ENCODE measurements around the gene NFATC4.
A peak's percentile ranks its signal among the peaks of the same experiment; 100 is the strongest.
"Not testable (repeated sequence)": the region's sequence is repeated elsewhere in the genome, so short reads cannot be mapped to it uniquely, and the experiment has no call there.

Gene NFATC4

DNA sequence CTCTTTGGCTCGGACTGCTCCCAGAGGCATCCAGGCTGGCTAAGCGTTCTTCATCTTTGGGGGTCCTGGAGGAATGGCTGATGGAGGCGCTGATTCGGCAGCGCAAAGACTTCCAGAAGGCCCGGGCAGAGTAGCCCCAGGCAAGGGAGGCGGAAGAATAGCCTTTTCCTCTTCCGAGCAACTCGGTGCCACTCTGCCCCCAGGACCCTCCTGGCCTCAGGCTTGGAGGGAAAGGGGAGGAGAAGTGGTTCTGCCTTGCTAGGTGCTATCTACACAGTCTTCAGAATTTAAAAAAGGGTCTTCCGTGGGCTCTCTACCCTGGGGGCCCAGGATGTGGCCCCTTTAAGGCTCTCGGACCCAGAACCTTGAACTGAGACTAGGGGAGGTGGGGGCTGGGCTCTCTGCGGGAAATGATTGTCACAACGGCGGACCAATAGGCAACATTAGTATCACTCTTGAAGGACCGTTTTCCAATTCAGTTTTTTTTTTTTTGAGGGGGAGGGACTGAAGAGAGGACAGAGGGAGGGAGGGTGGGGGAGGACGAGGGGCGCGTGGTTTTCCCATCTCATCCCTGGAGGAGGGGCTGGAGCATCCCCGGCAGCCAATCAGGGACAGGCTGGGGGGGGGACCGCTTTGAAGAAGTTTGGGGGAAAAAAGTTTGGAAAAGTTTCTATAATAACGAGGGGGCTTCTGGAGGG is at the start of gene NFATC4:
Gene NFATC4 (plus strand): TSS at position 671 of the 698 bp plus-strand sequence. CDS start 157 bp downstream, outside the sequence.
- no peaks in the 10 kb centered on the region for H3K9me3 Mint-ChIP-seq
- intact Hi-C loops (cut with micrococcal nuclease), result loop anchor here (2.0 to 5.0 kb wide), 3 partner anchors 35 to 63 kb away; no protein-coding TSS in a partner anchor
- H3K27me3 Mint-ChIP-seq, result peaks cover 57% of the 10 kb centered on the region
- peaks cover 38% of the 10 kb centered on the region for H3K4me1 Mint-ChIP-seq (ENCODE audit: low read depth)
- no peaks in the 10 kb centered on the region for H3K36me3 Mint-ChIP-seq (ENCODE audit: low read depth)
- H3K4me3 Mint-ChIP-seq, result peak within 1 kb of the TSS; percentile 63
- peak within 1 kb of the TSS; percentile 44 for H3K27ac Mint-ChIP-seq

DNA sequence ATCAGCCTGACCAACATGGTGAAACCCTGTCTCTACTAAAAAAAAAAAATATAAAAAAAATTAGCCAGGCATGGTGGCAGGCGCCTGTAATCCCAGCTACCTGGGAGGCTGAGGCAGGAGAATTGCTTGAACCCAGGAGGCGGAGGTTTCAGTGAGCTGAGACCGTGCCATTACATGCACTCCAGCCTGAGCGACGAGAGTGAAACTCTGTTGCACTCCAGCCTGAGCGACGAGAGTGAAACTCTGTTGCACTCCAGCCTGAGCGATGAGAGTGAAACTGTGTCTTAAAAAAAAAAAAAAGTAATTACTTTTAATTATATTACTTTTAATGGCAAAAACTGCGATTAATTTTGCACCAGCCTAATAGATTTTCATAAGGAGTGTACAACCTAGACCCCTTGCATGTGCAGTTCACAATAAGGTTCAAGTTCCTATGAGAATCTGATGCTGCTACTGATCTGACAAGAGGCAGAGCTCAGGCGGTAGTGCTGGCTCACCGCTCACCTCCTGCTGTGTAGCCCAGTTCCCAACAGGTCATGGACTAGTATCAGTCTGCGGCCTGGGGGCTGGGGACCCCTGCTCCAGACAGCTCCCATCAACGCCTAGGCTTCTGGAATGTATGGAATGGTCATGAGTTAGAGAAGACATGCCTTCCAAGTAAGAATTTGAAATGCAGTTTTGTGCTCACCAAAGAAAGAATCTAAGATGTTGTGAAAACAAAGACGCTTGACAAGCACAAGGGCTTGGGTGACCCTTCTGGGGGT is 46.6 kb upstream of the NFATC4 start:
- Mint-ChIP-seq H3K4me3 (no peak overlapping the region), H3K4me1 (ENCODE audit: low read depth) (peaks cover 64% of the 10 kb centered on the region), H3K9me3 (no peaks in the 10 kb centered on the region), H3K36me3 (ENCODE audit: low read depth) (no peaks in the 10 kb centered on the region), H3K27me3 (peaks cover 8% of the 10 kb centered on the region), H3K27ac (no peak overlapping the region)
- intact Hi-C loops (cut with micrococcal nuclease), result no loop called here

GRCh38 chr14:24322672-24323071 is 45.3 kb upstream of the NFATC4 start:
- H3K27me3 Mint-ChIP-seq, result peaks cover 8% of the 10 kb centered on the region
- no peak overlapping the region for H3K4me3 Mint-ChIP-seq
- H3K27ac Mint-ChIP-seq, result no peak overlapping the region
- intact Hi-C loops (cut with micrococcal nuclease), result no loop called here
- no peaks in the 10 kb centered on the region for H3K9me3 Mint-ChIP-seq
- H3K36me3 Mint-ChIP-seq (ENCODE audit: low read depth), result no peaks in the 10 kb centered on the region
- H3K4me1 Mint-ChIP-seq (ENCODE audit: low read depth), result peaks cover 64% of the 10 kb centered on the region

DNA sequence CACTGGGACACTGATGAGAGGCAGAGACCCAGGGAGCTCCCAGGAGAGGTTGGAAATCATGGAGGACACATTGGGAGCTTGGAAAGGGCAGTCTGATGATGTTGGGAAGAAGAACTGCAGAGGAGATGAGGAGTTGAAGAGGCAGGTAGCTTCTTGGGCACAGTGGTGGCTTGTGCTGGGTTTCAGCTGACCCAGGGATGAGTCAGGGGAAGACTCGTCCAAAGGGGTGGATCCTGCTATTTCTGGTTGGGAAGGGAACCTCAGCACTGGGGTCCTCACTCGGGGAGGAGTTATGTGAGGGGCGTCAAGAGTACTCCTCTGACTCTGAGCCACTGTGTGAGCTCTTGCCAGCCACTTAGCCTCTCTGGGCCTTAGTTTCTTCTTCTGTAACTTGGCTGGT is 44.6 kb upstream of the NFATC4 start:
- intact Hi-C loops (cut with micrococcal nuclease), result no loop called here
- peaks cover 61% of the 10 kb centered on the region for H3K4me1 Mint-ChIP-seq (ENCODE audit: low read depth)
- H3K9me3 Mint-ChIP-seq, result no peaks in the 10 kb centered on the region
- no peak overlapping the region for H3K4me3 Mint-ChIP-seq
- no peak overlapping the region for H3K27ac Mint-ChIP-seq
- no peaks in the 10 kb centered on the region for H3K36me3 Mint-ChIP-seq (ENCODE audit: low read depth)
- H3K27me3 Mint-ChIP-seq, result peaks cover 8% of the 10 kb centered on the region

DNA sequence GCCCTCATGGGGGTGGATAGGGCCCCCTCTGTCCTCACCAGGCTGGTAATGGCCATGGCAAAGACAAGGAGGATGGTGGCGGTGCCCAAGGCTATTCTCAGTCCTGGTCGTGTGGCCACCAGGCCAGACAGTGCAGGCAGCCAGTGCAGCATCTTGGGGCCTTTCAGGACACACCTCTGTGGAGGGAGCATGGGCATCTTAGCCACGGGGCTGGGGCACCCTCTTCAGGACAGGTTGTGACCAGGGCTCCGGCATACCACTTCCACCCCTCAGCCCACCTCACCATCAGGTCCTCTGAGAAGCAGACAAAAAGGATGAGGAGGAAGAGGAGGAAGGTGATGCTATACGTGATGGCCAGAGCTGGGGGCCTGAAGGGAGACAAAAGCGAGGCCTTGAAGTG is 44.0 kb upstream of the NFATC4 start:
- peaks cover 61% of the 10 kb centered on the region for H3K4me1 Mint-ChIP-seq (ENCODE audit: low read depth)

GRCh38 chr14:24325041-24325530 is 42.9 kb upstream of the NFATC4 start:
- Mint-ChIP-seq H3K27me3 (no peaks in the 10 kb centered on the region), H3K9me3 (no peaks in the 10 kb centered on the region), H3K4me1 (ENCODE audit: low read depth) (peaks cover 65% of the 10 kb centered on the region), H3K36me3 (ENCODE audit: low read depth) (no peaks in the 10 kb centered on the region), H3K27ac (no peak overlapping the region), H3K4me3 (no peak overlapping the region)
- intact Hi-C loops (cut with micrococcal nuclease), result no loop called here

More for the DNA sequence above, 44.0 kb upstream of the NFATC4 start:
- Mint-ChIP-seq H3K4me3 (no peak overlapping the region), H3K9me3 (no peaks in the 10 kb centered on the region), H3K27me3 (peaks cover 6% of the 10 kb centered on the region), H3K27ac (peak overlapping the region; percentile 19), H3K36me3 (ENCODE audit: low read depth) (no peaks in the 10 kb centered on the region)
- intact Hi-C loops (cut with micrococcal nuclease), result no loop called here

GRCh38 chr14:24325963-24326362 is 42.0 kb upstream of the NFATC4 start:
- intact Hi-C loops (cut with micrococcal nuclease), result no loop called here
- Mint-ChIP-seq H3K9me3 (no peaks in the 10 kb centered on the region), H3K4me3 (no peak overlapping the region), H3K4me1 (ENCODE audit: low read depth) (peaks cover 74% of the 10 kb centered on the region), H3K27ac (peak overlapping the region; percentile 30), H3K27me3 (no peaks in the 10 kb centered on the region), H3K36me3 (ENCODE audit: low read depth) (no peaks in the 10 kb centered on the region)

GRCh38 chr14:24327303-24327702 is 40.7 kb upstream of the NFATC4 start:
- Mint-ChIP-seq H3K4me1 (ENCODE audit: low read depth) (peaks cover 83% of the 10 kb centered on the region), H3K27me3 (peaks cover 3% of the 10 kb centered on the region), H3K4me3 (peak overlapping the region; percentile 49), H3K27ac (peak overlapping the region; percentile 81), H3K36me3 (ENCODE audit: low read depth) (no peaks in the 10 kb centered on the region), H3K9me3 (no peaks in the 10 kb centered on the region)
- intact Hi-C loops (cut with micrococcal nuclease), result no loop called here

DNA sequence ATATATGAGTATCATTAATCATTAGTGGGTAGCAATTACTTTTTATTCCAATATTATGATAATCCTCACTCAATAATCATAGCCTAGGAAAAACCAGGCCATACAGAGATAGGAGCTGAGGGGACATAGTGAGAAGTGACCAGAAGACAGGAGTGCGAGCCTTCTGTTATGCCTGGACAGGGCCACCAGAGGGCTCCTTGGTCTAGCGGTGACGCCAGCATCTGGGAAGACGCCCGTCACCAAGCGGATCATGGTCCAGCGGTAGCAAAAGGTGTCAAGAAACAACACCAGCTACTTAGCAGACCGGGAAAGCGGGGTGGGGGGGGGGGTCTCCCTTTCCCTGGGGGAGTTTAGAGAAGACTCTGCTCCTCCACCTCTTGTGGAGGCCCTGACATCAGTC is 40.1 kb upstream of the NFATC4 start:
- intact Hi-C loops (cut with micrococcal nuclease); H3K4me3 Mint-ChIP-seq; H3K9me3 Mint-ChIP-seq; H3K36me3 Mint-ChIP-seq (ENCODE audit: low read depth); H3K27me3 Mint-ChIP-seq: not testable (repeated sequence)
- Mint-ChIP-seq H3K4me1 (ENCODE audit: low read depth) (peaks cover 83% of the 10 kb centered on the region), H3K27ac (peak overlapping the region; percentile 81)

- Mint-ChIP-seq H3K4me3 (no peak overlapping the region), H3K27me3 (peaks cover 21% of the 10 kb centered on the region), H3K27ac (peak overlapping the region; percentile 62), H3K36me3 (ENCODE audit: low read depth) (no peaks in the 10 kb centered on the region), H3K4me1 (ENCODE audit: low read depth) (peaks cover 90% of the 10 kb centered on the region), H3K9me3 (no peaks in the 10 kb centered on the region)
- intact Hi-C loops (cut with micrococcal nuclease), result loop anchor here (1.0 kb wide), 1 partner anchor 15 kb away; no protein-coding TSS in a partner anchor
Observed at GRCh38 chr14:24329073-24329663, 38.8 kb upstream of the NFATC4 start.

GRCh38 chr14:24329736-24330135 is 38.2 kb upstream of the NFATC4 start:
- peaks cover 96% of the 10 kb centered on the region for H3K4me1 Mint-ChIP-seq (ENCODE audit: low read depth)
- H3K27ac Mint-ChIP-seq, result peak overlapping the region; percentile 62
- no peak overlapping the region for H3K4me3 Mint-ChIP-seq
- no peaks in the 10 kb centered on the region for H3K36me3 Mint-ChIP-seq (ENCODE audit: low read depth)
- no peaks in the 10 kb centered on the region for H3K9me3 Mint-ChIP-seq
- peaks cover 25% of the 10 kb centered on the region for H3K27me3 Mint-ChIP-seq
- intact Hi-C loops (cut with micrococcal nuclease), result loop anchor here (1.0 to 5.0 kb wide), 2 partner anchors 15 to 38 kb away; partner anchors contain the start of gene NFATC4

DNA sequence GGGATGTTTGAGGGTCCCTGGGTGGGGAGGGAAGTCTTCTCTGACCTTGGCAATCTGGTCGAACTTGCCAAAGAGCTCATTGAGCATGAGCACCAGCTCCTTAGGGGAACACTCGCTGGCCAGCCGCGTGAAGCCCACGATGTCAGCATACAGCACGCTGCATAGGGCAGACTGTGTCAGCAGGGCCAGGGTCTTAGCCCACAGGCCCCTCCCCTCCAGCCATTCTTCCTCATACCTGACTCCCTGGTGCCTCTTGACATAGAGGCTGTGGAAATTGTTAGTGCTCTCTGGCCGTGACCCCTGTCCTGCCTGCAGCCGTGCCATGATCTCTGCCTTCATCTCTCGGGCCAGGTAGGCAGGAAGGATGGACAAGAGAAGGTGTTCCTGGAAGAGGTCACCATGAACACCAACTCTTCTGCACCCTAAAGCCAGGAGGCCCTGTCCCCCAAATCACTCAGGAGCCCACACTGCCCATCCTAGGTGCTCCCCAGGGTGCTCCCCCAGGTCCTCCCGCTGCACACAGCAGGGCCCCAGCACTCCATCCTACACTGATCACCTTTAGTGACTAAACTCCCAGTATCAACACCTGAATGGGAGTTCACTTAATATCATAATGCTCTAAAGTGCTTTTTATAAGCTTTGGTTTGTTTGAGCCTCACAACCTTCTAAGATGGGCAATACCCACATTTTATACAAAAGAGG is 36.9 kb upstream of the NFATC4 start:
- no peaks in the 10 kb centered on the region for H3K9me3 Mint-ChIP-seq
- H3K4me3 Mint-ChIP-seq, result no peak overlapping the region
- peaks cover 4% of the 10 kb centered on the region for H3K36me3 Mint-ChIP-seq (ENCODE audit: low read depth)
- peaks cover 37% of the 10 kb centered on the region for H3K27me3 Mint-ChIP-seq
- peaks cover 97% of the 10 kb centered on the region for H3K4me1 Mint-ChIP-seq (ENCODE audit: low read depth)
- intact Hi-C loops (cut with micrococcal nuclease), result loop anchor here (5.0 kb wide), 1 partner anchor 36 kb away; the partner anchor contains the start of gene NFATC4
- peak overlapping the region; percentile 62 for H3K27ac Mint-ChIP-seq

DNA sequence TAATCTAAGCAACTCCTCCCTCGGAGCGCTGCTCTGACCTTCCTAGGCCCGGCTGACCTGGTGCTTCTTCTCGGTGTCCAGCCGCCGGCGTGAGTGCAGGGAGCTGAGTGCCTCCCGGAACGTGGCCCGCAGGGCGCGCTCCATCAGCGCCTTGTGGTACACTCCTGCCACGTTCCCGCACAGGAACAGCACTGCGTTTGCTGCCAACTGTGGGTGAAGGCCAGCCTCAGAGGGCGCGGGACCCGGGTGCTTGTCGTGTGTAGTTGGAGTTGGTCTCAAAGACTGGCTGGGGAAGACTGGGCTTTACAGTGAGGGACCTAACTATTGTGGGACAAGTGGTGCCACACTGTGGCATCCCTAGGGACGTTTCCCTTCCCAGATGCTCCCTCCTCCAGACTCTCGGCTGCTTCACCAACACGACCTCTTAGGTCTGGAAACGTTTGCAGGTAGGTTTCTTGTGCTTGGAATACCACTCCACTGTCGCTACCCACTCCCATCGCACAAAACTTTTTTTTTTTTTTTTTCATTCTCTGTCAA is 36.2 kb upstream of the NFATC4 start:
- H3K9me3 Mint-ChIP-seq, result no peaks in the 10 kb centered on the region
- H3K36me3 Mint-ChIP-seq (ENCODE audit: low read depth), result peaks cover 10% of the 10 kb centered on the region
- H3K4me1 Mint-ChIP-seq (ENCODE audit: low read depth), result peaks cover 97% of the 10 kb centered on the region
- H3K27me3 Mint-ChIP-seq, result peaks cover 37% of the 10 kb centered on the region
- peak overlapping the region; percentile 76 for H3K27ac Mint-ChIP-seq
- H3K4me3 Mint-ChIP-seq, result no peak overlapping the region
- intact Hi-C loops (cut with micrococcal nuclease), result loop anchor here (5.0 kb wide), 1 partner anchor 36 kb away; the partner anchor contains the start of gene NFATC4
